Pancreas (tissue), 10 donors: ENCODE data around the gene BCL2L2. TPM values are rescaled to one million over a fixed set of nuclear protein-coding genes. Genes with fewer than 3 reads are reported as not detected.
A peak's percentile ranks its signal among the peaks of the same experiment; 100 is the strongest.

Experiments used
- ATAC-seq, 4 donors: fragments of 200-7000 bp; cut with Tn5 transposase; one replicate each; pipeline versions ENCODE4 v1.8.0 to v1.9.1; 2020; ENCODE audit warnings: mild to moderate bottlenecking in 4 of 4, moderate library complexity in 4 of 4
- DNase-seq, 6 donors: peaks; one replicate each; pipeline ENCODE4 v3.0.0-alpha.2; 2020
- FAIRE-seq: peaks from 2 replicates; lab custom pipeline; 2012; peaks lifted over from hg19 to GRCh38; lab: Jason Lieb, UNC
- H3K27ac ChIP-seq, 4 donors: fragments of 200-600 bp; sonication (generic); 1 replicate in 3 of 4; 2 replicates in 1 of 4; pipeline versions ENCODE4 v1.5.0 to v1.8.0; 2020
- H3K27me3 ChIP-seq, 4 donors: fragments of 200-600 bp; one replicate each; pipeline ENCODE4 v1.8.0; 2021
- H3K36me3 ChIP-seq, 3 donors: fragments of 200-600 bp; sonication (generic) in 1 of 3; one replicate each; pipeline versions ENCODE4 v1.5.0 to v1.8.0; 2020 to 2021
- H3K4me1 ChIP-seq, 3 donors: fragments of 200-600 bp; one replicate each; pipeline ENCODE4 v1.8.0; 2021
- H3K4me3 ChIP-seq, 4 donors: fragments of 200-600 bp; sonication (generic) in 2 of 4; one replicate each; pipeline versions ENCODE4 v1.5.0 to v1.8.0; 2020 to 2021
- H3K9me3 ChIP-seq, 4 donors: fragments of 200-600 bp; one replicate each; pipeline ENCODE4 v1.8.0; 2021
- CTCF ChIP-seq, 4 donors: fragments of 200-600 bp; sonication (generic) in 3 of 4; IDR thresholded peaks; one replicate each; pipeline versions ENCODE4 v1.5.0 to v1.8.0; 2021; ENCODE audit warnings: antibody characterized with exemption in 4 of 4
- WGBS, 2 donors: extraction: QIAGEN DNeasy Blood & Tissue Kit; methylation state at CpG; one replicate each; pipeline ENCODE4 v1.1.7; 2013; 5-methylcytosine and 5-hydroxymethylcytosine counted together
- intact Hi-C, 3 donors: fragments of 100-400 bp; cut with DNase I; formaldehyde crosslinking; loops; one replicate each; pipeline versions ENCODE4 v1.11.1 to v1.14.2; 2022
- polyA plus RNA-seq, 2 donors: library from polyadenylated mRNA; stranded (reverse); fragments of 200-250 nt; gene quantifications; one replicate each; pipeline ENCODE4 v1.2.3, GENCODE V29; 2013
- total RNA-seq, 6 donors: library from RNA; stranded (reverse); fragmentation: NEBNext Ultra II Directional in 4 of 6; extraction: Animal tissue kit (Norgen Biotek cat#: 25700) in 4 of 6; gene quantifications; one replicate each; pipeline versions ENCODE4 v1.2.1 to v1.2.4, GENCODE V29; 2021 to 2023
- donor health status: healthy with polysubstance abuse.
- donor health status: DM: no; HTN: no; CAD: no; lungs with moderate emphysema.
- donor health status: DM: no; HTN: no; CAD: no.
- donor health status: control.
- donor health status: control.
- donor health status: Bipolar disorder and iron deficiency.
- donor health status: DM: yes; HTN: yes; CAD: no.
- donor health status: DM: no; HTN: no; CAD: no.
- donor health status: DM: no; HTN: no; CAD: no.
- donor health status: DM: yes; HTN: yes; CAD: no.

Gene BCL2L2
- total and polyA plus RNA-seq, 8 donors: 24.8 to 31.6 (median 27.0) TPM

DNA sequence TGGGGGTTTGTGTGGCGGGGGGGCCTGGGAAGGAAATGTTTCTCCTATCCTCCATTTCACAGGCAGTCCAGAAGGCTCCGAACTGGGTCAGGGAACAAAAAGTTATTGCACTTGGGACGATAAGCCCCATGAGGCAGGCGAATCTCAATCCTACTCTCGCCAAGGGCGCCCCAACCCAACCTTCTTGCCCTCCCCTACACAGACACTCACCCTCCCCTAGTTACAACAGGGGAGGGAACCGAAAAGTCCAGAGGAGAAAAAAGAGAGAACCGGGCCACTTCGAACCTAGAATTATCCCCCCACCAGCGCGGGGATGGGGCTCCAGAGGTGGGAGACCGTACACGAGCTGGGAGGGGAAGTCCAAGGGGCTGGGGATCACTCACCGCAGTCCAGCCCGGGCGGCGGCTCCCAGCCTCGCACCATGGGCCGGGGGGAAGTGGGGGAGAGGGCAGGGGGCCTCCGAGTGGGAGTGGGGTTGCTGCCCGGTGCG, 21.1 kb upstream of the BCL2L2 start:
- intact Hi-C loops: no loop called here
- Histone ChIP-seq H3K36me3 (no peaks in the 10 kb centered on the region), H3K4me3 (peak overlapping the region; percentile 33 to 91 (median 66)), H3K9me3 (no peaks in the 10 kb centered on the region), H3K27ac (peak overlapping the region; percentile 87 to 97 (median 96)), H3K27me3 (no peaks in the 10 kb centered on the region), H3K4me1 (peaks cover 0 to 14% (median 13%) of the 10 kb centered on the region in 3 donors)
- 0 to 1% methylated on average over 22 of the region's 22 CpGs for WGBS, 2 donors
- FAIRE-seq (no peak), ATAC-seq (peak; percentile 26 to 51 (median 36)), DNase-seq (no peak)
- no peak for TF ChIP-seq CTCF (IDR thresholded peaks at IDR 0.05)

DNA sequence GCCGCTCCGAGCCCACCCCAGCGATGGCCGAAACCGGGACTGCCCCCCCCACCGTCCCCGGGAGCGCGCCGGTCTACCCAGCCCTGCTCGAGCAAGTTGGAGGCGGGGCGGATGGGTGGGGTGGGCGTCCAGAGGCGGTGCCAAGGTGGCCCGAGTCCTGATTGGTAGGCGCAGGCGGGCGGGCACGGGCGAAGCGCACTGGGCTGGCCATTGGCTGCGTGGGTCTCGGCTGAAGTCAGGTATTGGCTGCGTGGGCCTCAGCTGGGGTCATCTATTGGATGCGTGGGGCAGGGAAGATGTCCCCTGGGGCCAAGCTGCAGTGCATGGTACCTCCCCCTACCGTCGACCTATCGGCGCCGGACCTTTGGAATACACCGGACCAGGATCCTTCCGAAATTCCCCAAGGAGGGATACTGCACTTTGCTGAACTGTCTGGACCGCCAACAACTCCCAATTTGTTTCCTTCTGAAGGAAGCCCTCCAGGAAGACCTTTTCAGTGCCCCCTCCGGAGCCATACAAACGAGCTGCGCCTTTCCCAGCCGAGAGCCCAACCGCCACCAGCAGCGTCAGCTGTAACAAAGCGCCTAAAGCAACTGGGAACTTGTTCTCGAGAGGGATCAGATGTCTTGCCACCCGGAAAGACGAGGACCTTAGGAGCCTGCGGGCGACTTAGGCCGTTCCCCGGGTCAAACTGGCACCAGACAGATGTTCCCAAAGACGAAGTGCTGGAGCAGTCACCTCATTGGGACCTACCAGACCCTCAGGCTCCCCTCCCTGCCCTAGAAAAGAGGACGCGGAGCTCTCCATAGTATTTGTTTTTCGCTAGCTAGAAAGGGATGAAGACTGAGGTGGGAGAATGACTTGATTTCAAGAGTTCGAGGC, 20.4 kb upstream of the BCL2L2 start, which contains the start of gene HOMEZ:
TSS of gene HOMEZ (minus strand) at position 113 of the 882 bp plus-strand sequence. CDS start 180 bp downstream, outside the sequence.
- peak within 1 kb of the TSS; percentile 33 to 91 (median 66) for H3K4me3 ChIP-seq
- DNase-seq (peak; percentile 97 to 99 (median 99)), ATAC-seq (peak; percentile 96 to 98 (median 97)), FAIRE-seq (peak; percentile 68)
- no peaks in the 10 kb centered on the region for H3K27me3 ChIP-seq
- H3K4me1 ChIP-seq: peaks cover 0 to 14% (median 13%) of the 10 kb centered on the region in 3 donors
- intact Hi-C loops: no loop called here
- no peak for TF ChIP-seq CTCF (IDR thresholded peaks at IDR 0.05)
- peak within 1 kb of the TSS; percentile 87 to 97 (median 96) for H3K27ac ChIP-seq
- no peaks in the 10 kb centered on the region for H3K36me3 ChIP-seq
- 0 to 1% methylated on average over 46 to 53 of the region's 53 CpGs for WGBS, 2 donors
- H3K9me3 ChIP-seq: no peaks in the 10 kb centered on the region

DNA sequence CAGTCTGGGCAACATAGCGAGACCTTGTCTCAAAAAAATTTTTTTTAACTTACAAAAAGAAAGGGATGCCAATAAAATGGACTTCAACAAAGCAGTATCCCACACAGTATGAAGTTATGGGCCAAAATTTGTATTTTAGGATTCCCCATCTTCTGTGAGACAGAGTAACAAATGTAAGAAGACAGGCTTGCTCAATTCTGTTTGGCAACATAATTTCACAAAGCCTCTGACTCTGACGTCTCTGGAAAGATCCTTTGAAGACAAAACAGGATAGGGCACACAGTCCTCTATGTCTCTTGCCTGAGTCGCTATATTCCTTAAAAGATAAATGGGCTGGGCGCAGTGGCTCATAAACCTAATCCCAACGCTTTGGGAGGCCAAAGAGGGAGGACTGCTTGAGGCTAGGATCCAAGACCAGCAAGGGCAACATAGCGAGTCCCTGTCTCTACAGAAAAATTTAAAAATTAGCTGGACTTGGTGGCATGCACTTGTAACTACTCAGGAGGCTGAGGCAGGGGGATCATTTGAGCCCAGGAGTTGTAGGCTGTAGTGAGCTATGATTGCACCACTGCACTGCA, 19.6 kb upstream of the BCL2L2 start:
- H3K27me3 ChIP-seq: no peaks in the 10 kb centered on the region
- WGBS, 2 donors: 41 to 45% methylated on average over 6 of the region's 6 CpGs
- peak overlapping the region; percentile 18 to 91 (median 66) for H3K4me3 ChIP-seq
- peak overlapping the region; percentile 87 to 97 (median 96) for H3K27ac ChIP-seq
- no peaks in the 10 kb centered on the region for H3K36me3 ChIP-seq
- FAIRE-seq: no peak
- H3K9me3 ChIP-seq: no peaks in the 10 kb centered on the region
- DNase-seq: no peak
- no peak for TF ChIP-seq CTCF (IDR thresholded peaks at IDR 0.05)
- intact Hi-C loops: no loop called here
- peaks cover 0 to 14% (median 13%) of the 10 kb centered on the region in 3 donors for H3K4me1 ChIP-seq
- ATAC-seq: no peak

DNA sequence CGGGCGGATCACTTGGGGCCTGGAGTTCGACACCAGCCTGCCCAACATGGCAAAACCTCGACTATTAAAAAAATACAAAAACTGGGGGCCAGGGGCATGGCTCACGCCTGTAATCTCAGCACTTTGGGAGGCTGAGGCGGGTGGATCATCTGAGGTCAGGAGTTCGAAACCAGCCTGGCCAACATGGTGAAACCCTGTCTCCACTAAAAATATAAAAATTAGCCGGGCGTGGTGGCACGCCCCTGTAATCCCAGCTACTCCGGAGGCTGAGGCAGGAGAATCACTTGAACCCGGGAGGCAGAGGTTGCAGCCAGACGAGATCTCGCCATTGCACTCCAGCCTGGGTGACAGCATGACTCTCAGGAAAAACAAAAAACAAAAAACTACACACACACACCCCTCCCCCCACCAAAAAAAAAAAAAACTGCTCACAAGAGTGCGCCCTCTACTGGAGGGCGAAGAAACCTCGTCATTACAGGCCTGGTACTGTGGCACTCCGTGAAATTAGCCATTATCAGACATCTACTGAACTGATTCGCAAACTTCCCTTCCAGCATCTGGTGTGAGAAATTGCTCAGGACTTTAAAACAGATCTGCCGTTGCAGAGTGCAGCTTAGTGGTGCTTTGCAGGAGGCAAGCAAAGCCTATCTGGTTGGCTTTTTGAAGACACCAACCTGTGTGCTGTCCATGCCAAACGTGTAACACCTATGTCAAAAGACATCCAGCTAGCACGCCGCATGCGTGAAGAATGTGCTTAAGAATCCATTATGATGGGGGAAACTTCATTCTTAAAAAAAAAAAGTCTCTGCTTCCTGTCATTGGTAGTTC, 11.7 kb upstream of the BCL2L2 start:
- Histone ChIP-seq H3K27ac (no peak overlapping the region), H3K4me1 (peaks cover 0 to 6% (median 0%) of the 10 kb centered on the region in 3 donors), H3K4me3 (peak overlapping the region in 1 of 4 donors; percentile 18), H3K36me3 (no peaks in the 10 kb centered on the region), H3K9me3 (no peaks in the 10 kb centered on the region), H3K27me3 (no peaks in the 10 kb centered on the region)
- TF ChIP-seq CTCF (IDR thresholded peaks at IDR 0.05): peak; percentile 80 to 83 (median 82)
- DNase-seq (peak in 2 of 6 donors; percentile 50 to 56), FAIRE-seq (no peak), ATAC-seq (peak; percentile 84 to 90 (median 86))
- WGBS, 2 donors: 23 to 25% methylated on average over 24 of the region's 24 CpGs
- intact Hi-C loops: no loop called here
